HepG2 (cell line): Measurements from ENCODE around the gene BCAS3.

Source experiments
- BRCA1 ChIP-seq: sonication (generic); formaldehyde crosslinking; IDR thresholded peaks from 2 replicates; pipeline ENCODE4 v1.4.0; 2020; ENCODE audit warnings: missing genetic modification reagents
- CBX5 ChIP-seq: sonication (generic); formaldehyde crosslinking; IDR thresholded peaks from 2 replicates; pipeline ENCODE4 v1.4.0; 2020; ENCODE audit warnings: missing genetic modification reagents, borderline replicate concordance
- ISX ChIP-seq: sonication (generic); formaldehyde crosslinking; conservative IDR thresholded peaks from 2 replicates; pipeline ENCODE4 v1.5.0; 2020; ENCODE audit warnings: missing genetic modification reagents
- MAFF ChIP-seq: IDR thresholded peaks from 2 replicates; pipeline ENCODE4 v1.6.1; 2011; ENCODE audit warnings: low read depth, low read length, improper control_type of control experiment
- MED13 ChIP-seq: sonication (generic); formaldehyde crosslinking; IDR thresholded peaks from 2 replicates; pipeline ENCODE4 v1.5.0; 2020; ENCODE audit warnings: missing genetic modification reagents
- SP4 ChIP-seq: sonication (generic); formaldehyde crosslinking; IDR thresholded peaks from 2 replicates; pipeline ENCODE4 v1.8.1; 2023; ENCODE audit warnings: mild to moderate bottlenecking, missing genetic modification reagents
- ZBTB7A ChIP-seq: sonication (generic); formaldehyde crosslinking; IDR thresholded peaks from 2 replicates; pipeline ENCODE4 v1.8.0; 2022; ENCODE audit warnings: mild to moderate bottlenecking, missing genetic modification reagents
- ZFP1 ChIP-seq: IDR thresholded peaks from 2 replicates; pipeline ENCODE4 v1.6.1; 2016
- ZNF12 ChIP-seq: sonication (generic); formaldehyde crosslinking; IDR thresholded peaks from 2 replicates; pipeline ENCODE4 v1.5.0; 2020; ENCODE audit warnings: missing genetic modification reagents
- ZNF333 ChIP-seq: sonication (generic); formaldehyde crosslinking; IDR thresholded peaks from 2 replicates; pipeline ENCODE4 v1.4.0; 2020; ENCODE audit warnings: mild to moderate bottlenecking, missing genetic modification reagents, borderline replicate concordance
- ZNF556 ChIP-seq: sonication (generic); formaldehyde crosslinking; IDR thresholded peaks from 2 replicates; pipeline ENCODE4 v1.4.0; 2020; ENCODE audit warnings: mild to moderate bottlenecking, missing genetic modification reagents, borderline replicate concordance
- TF ChIP-seq, protein P1 (sequence below): sonication (generic); formaldehyde crosslinking; IDR thresholded peaks from 2 replicates; pipeline ENCODE4 v1.5.0; 2020; ENCODE audit warnings: mild to moderate bottlenecking, missing genetic modification reagents, moderate library complexity
- TF ChIP-seq, protein P2 (sequence below): sonication (generic); formaldehyde crosslinking; IDR thresholded peaks from 2 replicates; pipeline ENCODE4 v1.5.0; 2020; ENCODE audit warnings: missing genetic modification reagents, mild to moderate bottlenecking, borderline replicate concordance

DNA sequence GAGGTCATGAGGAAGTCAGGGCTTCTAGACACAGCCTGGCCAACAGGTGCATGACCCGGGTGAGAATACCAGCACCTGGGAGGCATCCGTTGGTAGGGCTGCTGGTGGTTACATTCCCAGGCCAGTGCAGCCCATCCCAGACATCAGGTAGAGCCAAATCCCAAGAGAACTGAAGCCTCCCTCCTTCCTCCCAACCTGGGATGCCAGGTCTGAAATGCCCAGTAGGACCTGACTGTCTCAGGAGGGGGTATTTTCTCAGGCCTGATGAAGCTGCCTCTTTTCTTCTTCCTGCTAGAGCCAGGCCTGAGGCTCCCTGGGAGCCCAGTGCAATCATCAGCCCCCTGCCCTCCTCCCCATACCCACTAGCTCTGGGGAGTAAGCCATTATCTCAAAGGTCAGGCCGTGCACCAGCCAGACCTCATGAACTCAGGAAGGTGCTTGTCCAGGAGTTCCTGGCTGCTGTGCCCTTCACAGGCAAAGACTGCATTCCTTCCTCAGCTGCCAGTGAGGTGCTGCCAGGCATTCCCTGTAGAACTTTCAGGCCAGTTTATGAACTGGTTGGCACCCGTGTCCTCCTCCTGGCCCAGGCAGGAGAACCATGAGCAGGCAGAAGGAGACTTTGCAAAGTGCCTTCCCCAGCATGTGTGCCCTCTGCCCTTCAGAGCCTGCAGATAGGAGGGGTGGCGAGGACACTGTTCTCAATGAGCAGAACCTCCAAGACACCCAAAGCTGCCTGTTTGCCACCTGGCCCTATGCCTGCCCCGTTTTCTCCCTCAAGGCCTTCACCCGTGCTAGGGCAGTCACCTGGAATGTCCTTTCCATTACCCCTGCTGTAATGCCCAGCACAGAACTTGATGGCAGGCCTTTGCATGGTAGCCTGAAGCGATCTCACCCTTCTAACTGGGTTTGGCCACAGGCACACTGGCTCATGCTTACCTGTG is 729.6 kb downstream of the BCAS3 start:
- TF ChIP-seq, protein P1, sequence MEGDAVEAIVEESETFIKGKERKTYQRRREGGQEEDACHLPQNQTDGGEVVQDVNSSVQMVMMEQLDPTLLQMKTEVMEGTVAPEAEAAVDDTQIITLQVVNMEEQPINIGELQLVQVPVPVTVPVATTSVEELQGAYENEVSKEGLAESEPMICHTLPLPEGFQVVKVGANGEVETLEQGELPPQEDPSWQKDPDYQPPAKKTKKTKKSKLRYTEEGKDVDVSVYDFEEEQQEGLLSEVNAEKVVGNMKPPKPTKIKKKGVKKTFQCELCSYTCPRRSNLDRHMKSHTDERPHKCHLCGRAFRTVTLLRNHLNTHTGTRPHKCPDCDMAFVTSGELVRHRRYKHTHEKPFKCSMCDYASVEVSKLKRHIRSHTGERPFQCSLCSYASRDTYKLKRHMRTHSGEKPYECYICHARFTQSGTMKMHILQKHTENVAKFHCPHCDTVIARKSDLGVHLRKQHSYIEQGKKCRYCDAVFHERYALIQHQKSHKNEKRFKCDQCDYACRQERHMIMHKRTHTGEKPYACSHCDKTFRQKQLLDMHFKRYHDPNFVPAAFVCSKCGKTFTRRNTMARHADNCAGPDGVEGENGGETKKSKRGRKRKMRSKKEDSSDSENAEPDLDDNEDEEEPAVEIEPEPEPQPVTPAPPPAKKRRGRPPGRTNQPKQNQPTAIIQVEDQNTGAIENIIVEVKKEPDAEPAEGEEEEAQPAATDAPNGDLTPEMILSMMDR (CRISPR knock-in tag) = no peak
- TF ChIP-seq ZNF556 (CRISPR knock-in tag) = no peak
- TF ChIP-seq ZNF12 (CRISPR knock-in tag) = no peak
- TF ChIP-seq ISX (CRISPR knock-in tag) = no peak
- no peak for TF ChIP-seq CBX5 (CRISPR knock-in tag)
- no peak for TF ChIP-seq MAFF
- no peak for TF ChIP-seq BRCA1 (CRISPR knock-in tag)
- TF ChIP-seq MED13 = no peak
- TF ChIP-seq, protein P2, sequence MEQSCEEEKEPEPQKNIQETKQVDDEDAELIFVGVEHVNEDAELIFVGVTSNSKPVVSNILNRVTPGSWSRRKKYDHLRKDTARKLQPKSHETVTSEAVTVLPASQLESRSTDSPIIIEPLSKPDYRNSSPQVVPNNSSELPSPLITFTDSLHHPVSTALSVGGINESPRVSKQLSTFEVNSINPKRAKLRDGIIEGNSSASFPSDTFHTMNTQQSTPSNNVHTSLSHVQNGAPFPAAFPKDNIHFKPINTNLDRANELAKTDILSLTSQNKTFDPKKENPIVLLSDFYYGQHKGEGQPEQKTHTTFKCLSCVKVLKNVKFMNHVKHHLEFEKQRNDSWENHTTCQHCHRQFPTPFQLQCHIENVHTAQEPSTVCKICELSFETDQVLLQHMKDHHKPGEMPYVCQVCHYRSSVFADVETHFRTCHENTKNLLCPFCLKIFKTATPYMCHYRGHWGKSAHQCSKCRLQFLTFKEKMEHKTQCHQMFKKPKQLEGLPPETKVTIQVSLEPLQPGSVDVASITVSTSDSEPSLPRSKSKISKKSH (CRISPR knock-in tag) = no peak; the same call in 1 of the 2 replicates
- no peak for TF ChIP-seq SP4
- no peak for TF ChIP-seq ZBTB7A
- TF ChIP-seq ZFP1 (CRISPR knock-in tag) = no peak
- TF ChIP-seq ZNF333 = no peak
